Panc1 (cell line): ENCODE data around the gene MTNR1B. TPM values are rescaled to one million over a fixed set of nuclear protein-coding genes. Genes with fewer than 3 reads are reported as not detected.

Experiments
- ATAC-seq: fragments of 200-7000 bp; cut with Tn5 transposase; 2 replicates; pipeline ENCODE4 v1.9.1; 2020; ENCODE audit warnings: mild to moderate bottlenecking, moderate library complexity
- BruUV-seq: library from RNA; stranded (reverse); fragments of 400-500 nt; replicated peaks from 2 replicates; lab custom pipeline; 2021; lab: Mats Ljungman, UMichigan
- CTCF ChIA-PET: fragments of 300-600 bp; sonication (Branson Sonifier 250); formaldehyde crosslinking; loops from one replicate; lab custom pipeline; 2022; ENCODE audit warnings: antibody characterized with exemption; lab: Charles Lee
- POLR2A ChIA-PET: fragments of 300-600 bp; sonication (Branson Sonifier 250); formaldehyde crosslinking; loops from one replicate; lab custom pipeline; 2022; ENCODE audit warnings: antibody characterized with exemption; lab: Charles Lee
- DNase-seq: peaks from one replicate; pipeline ENCODE4 v3.0.0-alpha.2; 2010; ENCODE audit warnings: low read depth, low spot score
- H3K27ac ChIP-seq: 2 replicates; pipeline ENCODE4 v1.5.1; 2011; ENCODE audit warnings: mild to moderate bottlenecking, low read length, inconsistent platforms
- H3K27me3 ChIP-seq: fragments of 200-500 bp; sonication (Bioruptor generic); 2 replicates; pipeline ENCODE4 v1.6.0; 2014; ENCODE audit warnings: low read length, inconsistent platforms; ENCODE audit not compliant: control insufficient read depth, insufficient read depth
- H3K36me3 ChIP-seq: fragments of 200-500 bp; sonication (Bioruptor generic); 2 replicates; pipeline ENCODE4 v1.5.1; 2014; ENCODE audit warnings: inconsistent platforms, mild to moderate bottlenecking, low read length, moderate library complexity; ENCODE audit not compliant: control insufficient read depth, insufficient read depth
- H3K4me1 ChIP-seq: 2 replicates; pipeline ENCODE4 v1.5.1; 2011; ENCODE audit warnings: inconsistent platforms, mild to moderate bottlenecking, low read length, moderate library complexity; ENCODE audit not compliant: control insufficient read depth, insufficient read depth
- H3K4me3 ChIP-seq, 2 experiments: 2 replicates each; pipeline ENCODE4 v1.5.1; 2011 to 2012; ENCODE audit warnings: low read depth in 2 of 2, low read length in 2 of 2, mild to moderate bottlenecking in 2 of 2, inconsistent platforms in 1 of 2, moderate library complexity in 1 of 2
- H3K9me3 ChIP-seq: fragments of 200-500 bp; sonication (Bioruptor generic); 2 replicates; pipeline ENCODE4 v1.5.1; 2014; ENCODE audit warnings: low read depth, mild to moderate bottlenecking, inconsistent platforms, low read length, moderate library complexity; ENCODE audit not compliant: control insufficient read depth, insufficient read depth
- CTCF ChIP-seq: fragments of 450-650 bp; IDR thresholded peaks from 2 replicates; pipeline ENCODE4 v1.5.1; 2017; ENCODE audit warnings: mild to moderate bottlenecking
- POLR2AphosphoS5 ChIP-seq: IDR thresholded peaks from 2 replicates; pipeline ENCODE4 v1.6.1; 2012; ENCODE audit warnings: mild to moderate bottlenecking, low read depth, low read length, moderate library complexity
- REST ChIP-seq, 2 experiments: IDR thresholded peaks; 2 replicates each; pipeline ENCODE4 v1.6.1; 2011 to 2012; ENCODE audit warnings: low read depth in 2 of 2, control low read depth in 1 of 2, low read length in 1 of 2, mild to moderate bottlenecking in 1 of 2, moderate library complexity in 1 of 2; ENCODE audit not compliant: insufficient read depth in 1 of 2
- SIN3A ChIP-seq: IDR thresholded peaks from 2 replicates; pipeline ENCODE4 v1.6.1; 2012; ENCODE audit warnings: low read depth, mild to moderate bottlenecking, low read length, moderate library complexity, borderline replicate concordance; ENCODE audit not compliant: insufficient read depth
- TCF7L2 ChIP-seq: IDR thresholded peaks from 2 replicates; pipeline ENCODE4 v1.6.1; 2011; ENCODE audit warnings: mild to moderate bottlenecking, low read depth, low read length, inconsistent platforms
- in situ Hi-C: cut with HindIII; loops from 2 replicates; pipeline ENCODE4 v1.10.0; 2016; ENCODE audit warnings: low sequenced_read_pairs, low pct_unique_long_range_greater_than_20kb
- intact Hi-C: fragments of 100-400 bp; cut with micrococcal nuclease; formaldehyde crosslinking; loops from one replicate; pipeline ENCODE4 v1.10.0; 2022; ENCODE audit not compliant: unreplicated experiment
- total RNA-seq: library from RNA; stranded (reverse); gene quantifications from one replicate; pipeline ENCODE4 v1.2.1, GENCODE V29; 2021; ENCODE audit not compliant: unreplicated experiment

Gene MTNR1B
- total RNA-seq, 1 experiment from 2014 or later: not detected

GRCh38 chr11:93020248-93021046 is 51.0 kb downstream of the MTNR1B start:
- ChIA-PET POLR2A (no interaction called here), CTCF (no interaction called here)
- peaks cover 2% of the 10 kb centered on the region; the same call in 1 of the 2 replicates for H3K9me3 ChIP-seq
- no peaks in the 10 kb centered on the region for H3K36me3 ChIP-seq
- no TSS peak for BruUV-seq
- no peak overlapping the region for H3K4me3 ChIP-seq
- no peaks in the 10 kb centered on the region for H3K27me3 ChIP-seq
- no peak for TF ChIP-seq CTCF
- TF ChIP-seq REST (IDR thresholded peaks at IDR 0.05; ENCODE audit: insufficient read depth in 1 of 2, low read depth in 2 of 2, low read length in 1 of 2): no peak
- no peak for TF ChIP-seq SIN3A
- no peak for TF ChIP-seq TCF7L2
- TF ChIP-seq POLR2AphosphoS5: no peak
- no peak overlapping the region for H3K27ac ChIP-seq
- ATAC-seq (no peak), DNase-seq (no peak)
- intact Hi-C loops (no loop called here), in situ Hi-C loops (no loop called here)
- H3K4me1 ChIP-seq: no peaks in the 10 kb centered on the region

GRCh38 chr11:93024369-93024768 is 54.9 kb downstream of the MTNR1B start:
- POLR2A ChIA-PET: interaction anchor here (0.6 kb wide), 1 partner anchor 122 kb away, joined by 3 read pairs; no protein-coding TSS in a partner anchor
- in situ Hi-C loops: no loop called here
- TF ChIP-seq TCF7L2 (no peak), POLR2AphosphoS5 (no peak), REST (IDR thresholded peaks at IDR 0.05; ENCODE audit: insufficient read depth in 1 of 2, low read depth in 2 of 2, low read length in 1 of 2) (no peak), CTCF (no peak), SIN3A (no peak)
- H3K4me3 ChIP-seq: no peak overlapping the region
- no peak for ATAC-seq
- CTCF ChIA-PET: no interaction called here
- intact Hi-C loops: no loop called here
- H3K27ac ChIP-seq: no peak overlapping the region
- no peaks in the 10 kb centered on the region; the same call in 1 of the 2 replicates for H3K27me3 ChIP-seq
- BruUV-seq: no TSS peak
- no peaks in the 10 kb centered on the region for H3K9me3 ChIP-seq
- no peaks in the 10 kb centered on the region for H3K4me1 ChIP-seq
- H3K36me3 ChIP-seq: no peaks in the 10 kb centered on the region
- no peak for DNase-seq
